ENCODE measurements around the gene TBX6.

DNA sequence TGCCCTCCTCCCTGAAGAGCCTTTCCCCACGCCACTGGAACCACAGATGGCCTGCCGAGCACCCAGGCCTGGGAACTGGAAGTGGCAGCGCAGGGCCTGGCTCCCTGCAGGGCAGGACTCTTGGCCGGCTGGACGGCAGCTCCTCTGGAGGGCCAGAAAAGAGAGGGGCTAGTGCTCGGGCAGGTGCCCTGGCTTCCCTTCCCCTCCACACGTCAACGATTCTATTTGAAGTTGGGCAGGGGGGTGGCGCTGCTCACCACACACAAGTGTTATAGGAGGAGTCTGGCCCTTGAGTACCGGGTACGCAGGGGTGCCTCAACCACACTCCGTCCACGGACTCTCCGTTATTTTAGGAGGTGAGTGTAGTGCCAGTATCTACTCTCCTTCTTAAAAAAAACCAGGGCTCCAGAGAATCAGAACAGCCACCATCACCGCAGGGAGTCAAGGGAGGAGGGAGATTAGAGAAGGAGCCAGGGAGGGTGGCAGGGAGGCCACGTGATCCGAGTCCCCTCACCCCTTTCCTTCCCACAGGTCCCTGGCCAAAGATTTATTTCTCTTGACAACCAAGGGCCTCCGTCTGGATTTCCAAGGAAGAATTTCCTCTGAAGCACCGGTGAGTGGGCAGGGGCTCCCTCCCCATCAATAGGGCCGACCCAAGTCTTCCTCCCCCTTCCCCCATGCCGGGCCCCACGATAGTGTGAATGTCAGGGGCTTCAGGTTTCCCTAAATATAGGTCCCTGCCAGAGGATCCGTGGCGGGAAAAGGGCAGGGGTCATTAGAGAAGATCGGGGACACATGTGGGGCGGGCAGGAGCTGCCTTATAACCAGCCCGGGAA lies 27.6 kb downstream of the TBX6 start:
- TF ChIP-seq, protein P1, sequence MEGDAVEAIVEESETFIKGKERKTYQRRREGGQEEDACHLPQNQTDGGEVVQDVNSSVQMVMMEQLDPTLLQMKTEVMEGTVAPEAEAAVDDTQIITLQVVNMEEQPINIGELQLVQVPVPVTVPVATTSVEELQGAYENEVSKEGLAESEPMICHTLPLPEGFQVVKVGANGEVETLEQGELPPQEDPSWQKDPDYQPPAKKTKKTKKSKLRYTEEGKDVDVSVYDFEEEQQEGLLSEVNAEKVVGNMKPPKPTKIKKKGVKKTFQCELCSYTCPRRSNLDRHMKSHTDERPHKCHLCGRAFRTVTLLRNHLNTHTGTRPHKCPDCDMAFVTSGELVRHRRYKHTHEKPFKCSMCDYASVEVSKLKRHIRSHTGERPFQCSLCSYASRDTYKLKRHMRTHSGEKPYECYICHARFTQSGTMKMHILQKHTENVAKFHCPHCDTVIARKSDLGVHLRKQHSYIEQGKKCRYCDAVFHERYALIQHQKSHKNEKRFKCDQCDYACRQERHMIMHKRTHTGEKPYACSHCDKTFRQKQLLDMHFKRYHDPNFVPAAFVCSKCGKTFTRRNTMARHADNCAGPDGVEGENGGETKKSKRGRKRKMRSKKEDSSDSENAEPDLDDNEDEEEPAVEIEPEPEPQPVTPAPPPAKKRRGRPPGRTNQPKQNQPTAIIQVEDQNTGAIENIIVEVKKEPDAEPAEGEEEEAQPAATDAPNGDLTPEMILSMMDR (IDR thresholded peaks at IDR 0.05) = no peak
- TF ChIP-seq ZFX (IDR thresholded peaks at IDR 0.05; ENCODE audit: borderline replicate concordance) = no peak

Measured in 22Rv1 (cell line).